ENCODE data around the gene UTP25. TPM values are rescaled to one million over a fixed set of nuclear protein-coding genes. Genes with fewer than 3 reads are reported as not detected.

The UTP25 gene
- total RNA-seq, 2 experiments from 2014 or later: 8.9 to 9.5 TPM

DNA sequence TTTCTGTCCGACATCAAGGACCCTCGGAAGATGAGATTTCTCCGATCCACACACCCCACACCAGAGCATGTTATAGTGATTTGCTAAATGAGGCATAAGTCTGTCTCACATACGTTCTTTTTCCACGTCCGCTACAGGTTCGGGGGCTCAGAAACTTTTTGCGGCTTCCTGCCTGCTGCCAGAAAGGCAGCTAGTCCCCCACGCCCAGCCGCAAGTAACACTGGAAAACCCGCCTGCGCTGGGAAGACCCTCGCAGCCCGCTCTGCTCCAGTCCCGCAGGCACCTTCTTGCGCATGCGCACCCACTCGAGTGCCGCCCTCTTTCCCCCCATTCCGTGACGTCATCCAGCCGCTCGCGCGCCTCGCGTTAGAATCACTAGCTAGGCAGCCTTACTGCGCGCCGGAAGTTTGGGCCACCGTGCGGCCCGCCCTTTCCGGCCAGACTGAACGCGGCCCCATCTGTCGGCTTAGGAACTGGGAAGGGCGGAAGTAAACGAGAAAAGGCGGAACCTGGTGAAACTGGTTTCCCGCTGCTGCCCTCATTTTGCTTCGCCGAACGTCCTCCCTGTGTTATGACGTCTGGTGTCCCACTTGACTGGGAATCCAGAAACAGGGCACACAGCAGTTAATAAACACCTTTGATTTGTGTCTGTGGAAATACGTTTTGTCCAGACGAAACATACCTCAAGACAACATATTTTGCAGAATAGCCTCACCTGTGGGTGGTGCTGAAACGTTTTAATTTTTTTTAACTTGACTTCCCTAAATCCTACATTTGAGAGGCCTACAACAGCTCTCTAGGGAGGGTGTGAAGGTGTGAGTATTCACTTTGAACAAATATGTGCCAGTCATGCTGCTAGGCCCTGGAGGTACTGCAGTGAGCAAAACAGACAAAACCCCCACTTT is 43.3 kb upstream of the UTP25 start, which contains the start of gene C1orf74:
Gene C1orf74, minus strand, starts transcription at position 295 of the 905 bp plus-strand sequence. CDS start 925 bp downstream, outside the sequence.
- ATAC-seq: peak; percentile 98

DNA sequence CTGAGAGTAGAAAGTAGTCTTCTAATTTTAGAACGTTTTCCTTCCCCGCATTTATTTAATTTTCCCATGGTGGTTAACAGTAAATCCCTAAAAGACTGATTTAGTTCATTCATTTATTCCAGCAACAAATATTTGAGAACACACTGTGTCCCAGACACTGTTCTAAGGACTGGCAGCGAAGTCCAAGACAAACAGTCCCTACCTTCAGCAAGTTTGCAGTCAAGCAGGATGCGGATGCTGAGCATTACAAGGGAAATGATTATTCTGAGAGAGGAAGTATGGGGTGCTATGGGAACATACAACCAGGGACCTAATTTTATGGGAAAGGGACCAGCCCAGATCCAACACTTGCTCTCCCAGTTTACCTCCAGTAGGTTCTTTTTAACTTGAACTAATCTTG is 42.2 kb upstream of the UTP25 start:
- Mint-ChIP-seq H3K27me3 (no peaks in the 10 kb centered on the region), H3K4me1 (ENCODE audit: low read depth) (peaks cover 31% of the 10 kb centered on the region), H3K4me3 (peak overlapping the region; percentile 96), H3K9me3 (no peaks in the 10 kb centered on the region), H3K36me3 (ENCODE audit: low read depth) (peaks cover 36% of the 10 kb centered on the region), H3K27ac (peak overlapping the region; percentile 96)
- ATAC-seq: no peak
- intact Hi-C loops (cut with micrococcal nuclease): loop anchor here (2.0 kb wide), 1 partner anchor 31 kb away; no protein-coding TSS in a partner anchor
- ChIA-PET CTCF (interaction anchor here (1.1 to 6.0 kb wide), 3 partner anchors 17 to 38 kb away, joined by 3 to 45 read pairs (median 17); no protein-coding TSS in a partner anchor), POLR2A (interaction anchor here (0.9 to 4.1 kb wide), 4 partner anchors 12 to 34 kb away, joined by 3 to 62 read pairs (median 22); no protein-coding TSS in a partner anchor)
- TF ChIP-seq, protein P1, sequence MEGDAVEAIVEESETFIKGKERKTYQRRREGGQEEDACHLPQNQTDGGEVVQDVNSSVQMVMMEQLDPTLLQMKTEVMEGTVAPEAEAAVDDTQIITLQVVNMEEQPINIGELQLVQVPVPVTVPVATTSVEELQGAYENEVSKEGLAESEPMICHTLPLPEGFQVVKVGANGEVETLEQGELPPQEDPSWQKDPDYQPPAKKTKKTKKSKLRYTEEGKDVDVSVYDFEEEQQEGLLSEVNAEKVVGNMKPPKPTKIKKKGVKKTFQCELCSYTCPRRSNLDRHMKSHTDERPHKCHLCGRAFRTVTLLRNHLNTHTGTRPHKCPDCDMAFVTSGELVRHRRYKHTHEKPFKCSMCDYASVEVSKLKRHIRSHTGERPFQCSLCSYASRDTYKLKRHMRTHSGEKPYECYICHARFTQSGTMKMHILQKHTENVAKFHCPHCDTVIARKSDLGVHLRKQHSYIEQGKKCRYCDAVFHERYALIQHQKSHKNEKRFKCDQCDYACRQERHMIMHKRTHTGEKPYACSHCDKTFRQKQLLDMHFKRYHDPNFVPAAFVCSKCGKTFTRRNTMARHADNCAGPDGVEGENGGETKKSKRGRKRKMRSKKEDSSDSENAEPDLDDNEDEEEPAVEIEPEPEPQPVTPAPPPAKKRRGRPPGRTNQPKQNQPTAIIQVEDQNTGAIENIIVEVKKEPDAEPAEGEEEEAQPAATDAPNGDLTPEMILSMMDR (IDR thresholded peaks at IDR 0.05): no peak
- DNase-seq: no peak

More for the DNA sequence above, 43.3 kb upstream of the UTP25 start, which contains the start of gene C1orf74:
- ChIA-PET CTCF (interaction anchor here (0.6 to 6.0 kb wide), 11 partner anchors 9 to 215 kb away, joined by 3 to 45 read pairs (median 3); partner anchors contain the start of gene IRF6), POLR2A (interaction anchor here (0.6 to 4.1 kb wide), 11 partner anchors 11 to 180 kb away, joined by 3 to 62 read pairs (median 3); no protein-coding TSS in a partner anchor)
- Mint-ChIP-seq H3K36me3 (ENCODE audit: low read depth) (peaks cover 45% of the 10 kb centered on the region), H3K9me3 (no peaks in the 10 kb centered on the region), H3K4me3 (peak within 1 kb of the TSS; percentile 96), H3K27ac (peak within 1 kb of the TSS; percentile 96), H3K27me3 (no peaks in the 10 kb centered on the region), H3K4me1 (ENCODE audit: low read depth) (peaks cover 39% of the 10 kb centered on the region)
- TF ChIP-seq, protein P1 (IDR thresholded peaks at IDR 0.05): no peak
- peak; percentile 99 for DNase-seq
- intact Hi-C loops (cut with micrococcal nuclease): loop anchor here (1.0 to 2.0 kb wide), 2 partner anchors 16 to 30 kb away; no protein-coding TSS in a partner anchor

DNA sequence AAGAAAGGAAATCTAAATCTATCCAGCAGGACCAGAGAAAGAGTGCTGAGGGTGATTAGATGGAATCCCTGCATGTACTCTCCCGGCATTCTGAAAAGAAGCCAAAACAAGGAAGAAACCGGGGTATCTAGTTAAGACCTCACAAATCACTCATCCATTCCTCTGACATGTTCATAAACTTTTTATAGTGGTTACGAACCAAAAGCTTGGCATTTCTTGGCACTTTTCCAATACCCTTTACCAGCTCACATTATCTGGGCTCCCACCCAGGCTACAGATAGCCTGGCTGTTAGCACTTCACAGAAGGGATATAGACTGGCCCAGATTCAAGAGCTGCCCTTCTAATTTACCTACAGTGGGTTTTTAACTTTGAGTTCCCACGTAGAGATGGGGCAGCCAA is 41.6 kb upstream of the UTP25 start:
- H3K4me3 Mint-ChIP-seq: no peak overlapping the region
- intact Hi-C loops (cut with micrococcal nuclease): no loop called here
- ATAC-seq (no peak), DNase-seq (no peak)
- TF ChIP-seq, protein P1 (IDR thresholded peaks at IDR 0.05): no peak
- no peak overlapping the region for H3K27ac Mint-ChIP-seq
- H3K9me3 Mint-ChIP-seq: no peaks in the 10 kb centered on the region
- H3K27me3 Mint-ChIP-seq: no peaks in the 10 kb centered on the region
- CTCF ChIA-PET: interaction anchor here (0.9 to 6.0 kb wide), 3 partner anchors 11 to 37 kb away, joined by 3 to 45 read pairs (median 3); no protein-coding TSS in a partner anchor
- H3K4me1 Mint-ChIP-seq (ENCODE audit: low read depth): peaks cover 31% of the 10 kb centered on the region
- peaks cover 34% of the 10 kb centered on the region for H3K36me3 Mint-ChIP-seq (ENCODE audit: low read depth)
- POLR2A ChIA-PET: interaction anchor here (0.9 to 4.1 kb wide), 4 partner anchors 12 to 35 kb away, joined by 3 to 40 read pairs (median 11); no protein-coding TSS in a partner anchor

DNA sequence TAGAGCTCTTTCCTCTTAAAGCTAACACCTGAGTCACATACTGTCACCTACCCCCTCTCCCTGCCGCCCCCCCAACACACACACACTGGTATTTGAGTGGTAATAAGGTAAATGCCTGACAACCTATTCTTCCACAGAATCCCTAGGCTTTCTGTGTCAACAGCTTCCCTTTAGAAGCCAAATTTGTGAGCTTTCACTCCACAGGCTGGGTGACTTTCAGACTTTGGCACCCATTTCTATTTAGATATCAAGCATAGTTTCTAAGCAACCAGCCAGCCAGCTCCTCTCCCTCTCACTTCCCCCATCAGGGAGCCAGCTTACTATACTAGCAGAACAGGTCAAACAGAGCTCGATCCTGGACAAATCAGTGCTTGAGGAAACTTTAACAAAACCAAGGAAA is 40.2 kb upstream of the UTP25 start:
- no peaks in the 10 kb centered on the region for H3K27me3 Mint-ChIP-seq
- H3K9me3 Mint-ChIP-seq: no peaks in the 10 kb centered on the region
- H3K4me3 Mint-ChIP-seq: no peak overlapping the region
- ATAC-seq (no peak), DNase-seq (no peak)
- ChIA-PET CTCF (interaction anchor here (0.7 to 6.0 kb wide), 7 partner anchors 10 to 468 kb away, joined by 3 to 45 read pairs (median 3); partner anchors contain the start of gene UTP25), POLR2A (interaction anchor here (1.3 to 2.2 kb wide), 3 partner anchors 13 to 24 kb away, joined by 4 to 17 read pairs (median 4); no protein-coding TSS in a partner anchor)
- H3K4me1 Mint-ChIP-seq (ENCODE audit: low read depth): peaks cover 27% of the 10 kb centered on the region
- intact Hi-C loops (cut with micrococcal nuclease): no loop called here
- TF ChIP-seq, protein P1 (IDR thresholded peaks at IDR 0.05): no peak
- H3K27ac Mint-ChIP-seq: no peak overlapping the region
- peaks cover 23% of the 10 kb centered on the region for H3K36me3 Mint-ChIP-seq (ENCODE audit: low read depth)

All from activated CD8-positive, alpha-beta T cell treated with anti-CD3 and anti-CD28 coated beads for 36 hours (primary cell).